Upper lobe of left lung (tissue), 6 donors: ENCODE measurements around the gene SCYGR2. TPM values are rescaled to one million over a fixed set of nuclear protein-coding genes. Genes with fewer than 3 reads are reported as not detected.

Experiments
- ATAC-seq, 2 donors: fragments of 200-7000 bp; cut with Tn5 transposase; one replicate each; pipeline ENCODE4 v1.9.1; 2022; ENCODE audit warnings: mild to moderate bottlenecking in 2 of 2, moderate library complexity in 2 of 2; ENCODE audit not compliant: low FRiP score in 2 of 2
- DNase-seq, 2 donors: peaks; one replicate each; pipeline ENCODE4 v3.0.0-alpha.2; 2019 to 2020
- H3K27ac ChIP-seq, 4 donors: fragments of 200-600 bp; sonication (generic); one replicate each; pipeline ENCODE4 v1.5.1; 2016 to 2019
- H3K27me3 ChIP-seq, 4 donors: fragments of 200-600 bp; sonication (generic); one replicate each; pipeline ENCODE4 v1.5.1; 2017 to 2019
- H3K36me3 ChIP-seq, 4 donors: fragments of 200-600 bp; sonication (generic); one replicate each; pipeline ENCODE4 v1.5.1; 2016 to 2019
- H3K4me1 ChIP-seq, 4 donors: fragments of 200-600 bp; sonication (generic); one replicate each; pipeline ENCODE4 v1.5.1; 2018 to 2019
- H3K4me3 ChIP-seq, 4 donors: fragments of 200-600 bp; sonication (generic); one replicate each; pipeline ENCODE4 v1.5.1; 2017 to 2019; ENCODE audit warnings: mild to moderate bottlenecking in 2 of 4, moderate library complexity in 1 of 4
- H3K9me3 ChIP-seq, 4 donors: fragments of 200-600 bp; sonication (generic); one replicate each; pipeline ENCODE4 v1.5.1; 2018 to 2019
- EP300 ChIP-seq, 4 donors: sonication (generic); formaldehyde crosslinking; IDR thresholded peaks; one replicate each; pipeline ENCODE4 v1.5.1; 2017; ENCODE audit warnings: antibody characterized with exemption in 4 of 4, control low read depth in 2 of 4
- POLR2A ChIP-seq, 4 donors: fragments of 450-650 bp; IDR thresholded peaks; one replicate each; pipeline ENCODE4 v1.5.1; 2016 to 2017; ENCODE audit warnings: antibody characterized with exemption in 4 of 4, mild to moderate bottlenecking in 2 of 4
- POLR2AphosphoS5 ChIP-seq, 2 donors: sonication (generic); formaldehyde crosslinking; IDR thresholded peaks; one replicate each; pipeline ENCODE4 v1.5.1; 2017; ENCODE audit warnings: antibody characterized with exemption in 2 of 2
- WGBS, 2 donors: methylation state at CpG; one replicate each; pipeline ENCODE4 v1.1.5; 2017 to 2018; 5-methylcytosine and 5-hydroxymethylcytosine counted together
- total RNA-seq, 6 donors: library from RNA; depleted of rRNA in 4 of 6; stranded (reverse); fragments of >200 nt in 4 of 6; gene quantifications; one replicate each; pipeline versions ENCODE4 v1.1.0 to v1.2.1, GENCODE V29; 2016 to 2021
- TF ChIP-seq, protein P1 (sequence below), 6 experiments: fragments of 450-650 bp in 4 of 6; fragments of 200-600 bp in 2 of 6; sonication (generic) in 2 of 6; IDR thresholded peaks; one replicate each; pipeline ENCODE4 v1.5.1; 2016 to 2019; ENCODE audit warnings: antibody characterized with exemption in 6 of 6
- donor health status: DM: no; HTN: no; CAD: no; lungs with moderate emphysema.
- donor health status: DM: no; HTN: yes; CAD: no; lungs with severe emphysema.

SCYGR2 gene
- total RNA-seq, 6 donors from 2014 or later: not detected

- 84 to 91% methylated on average over 3 of the region's 3 CpGs for WGBS, 2 donors
- no peak overlapping the region for H3K27ac ChIP-seq
- no peaks in the 10 kb centered on the region for H3K27me3 ChIP-seq
- H3K4me3 ChIP-seq: no peak overlapping the region
- H3K4me1 ChIP-seq: no peaks in the 10 kb centered on the region
- DNase-seq (no peak), ATAC-seq (no peak)
- no peaks in the 10 kb centered on the region for H3K9me3 ChIP-seq
- TF ChIP-seq EP300 (IDR thresholded peaks at IDR 0.05): no peak
- TF ChIP-seq, protein P1, sequence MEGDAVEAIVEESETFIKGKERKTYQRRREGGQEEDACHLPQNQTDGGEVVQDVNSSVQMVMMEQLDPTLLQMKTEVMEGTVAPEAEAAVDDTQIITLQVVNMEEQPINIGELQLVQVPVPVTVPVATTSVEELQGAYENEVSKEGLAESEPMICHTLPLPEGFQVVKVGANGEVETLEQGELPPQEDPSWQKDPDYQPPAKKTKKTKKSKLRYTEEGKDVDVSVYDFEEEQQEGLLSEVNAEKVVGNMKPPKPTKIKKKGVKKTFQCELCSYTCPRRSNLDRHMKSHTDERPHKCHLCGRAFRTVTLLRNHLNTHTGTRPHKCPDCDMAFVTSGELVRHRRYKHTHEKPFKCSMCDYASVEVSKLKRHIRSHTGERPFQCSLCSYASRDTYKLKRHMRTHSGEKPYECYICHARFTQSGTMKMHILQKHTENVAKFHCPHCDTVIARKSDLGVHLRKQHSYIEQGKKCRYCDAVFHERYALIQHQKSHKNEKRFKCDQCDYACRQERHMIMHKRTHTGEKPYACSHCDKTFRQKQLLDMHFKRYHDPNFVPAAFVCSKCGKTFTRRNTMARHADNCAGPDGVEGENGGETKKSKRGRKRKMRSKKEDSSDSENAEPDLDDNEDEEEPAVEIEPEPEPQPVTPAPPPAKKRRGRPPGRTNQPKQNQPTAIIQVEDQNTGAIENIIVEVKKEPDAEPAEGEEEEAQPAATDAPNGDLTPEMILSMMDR (IDR thresholded peaks at IDR 0.05): no peak
- TF ChIP-seq POLR2AphosphoS5 (IDR thresholded peaks at IDR 0.05): no peak
- TF ChIP-seq POLR2A (IDR thresholded peaks at IDR 0.05): no peak
- H3K36me3 ChIP-seq: no peaks in the 10 kb centered on the region
Observed at GRCh38 chr2:227630322-227630721, 31.6 kb downstream of the SCYGR2 start.

GRCh38 chr2:227632827-227633226, 34.1 kb downstream of the SCYGR2 start:
- ATAC-seq: no peak
- Histone ChIP-seq H3K4me3 (no peak overlapping the region), H3K27ac (no peak overlapping the region), H3K36me3 (no peaks in the 10 kb centered on the region), H3K27me3 (no peaks in the 10 kb centered on the region), H3K4me1 (no peaks in the 10 kb centered on the region), H3K9me3 (no peaks in the 10 kb centered on the region)
- WGBS, 2 donors: 80 to 85% methylated on average over 6 of the region's 6 CpGs
- TF ChIP-seq POLR2AphosphoS5 (IDR thresholded peaks at IDR 0.05): no peak
- TF ChIP-seq, protein P1 (IDR thresholded peaks at IDR 0.05): no peak
- no peak for TF ChIP-seq EP300 (IDR thresholded peaks at IDR 0.05)
- no peak for TF ChIP-seq POLR2A (IDR thresholded peaks at IDR 0.05)
- DNase-seq: no peak

DNA sequence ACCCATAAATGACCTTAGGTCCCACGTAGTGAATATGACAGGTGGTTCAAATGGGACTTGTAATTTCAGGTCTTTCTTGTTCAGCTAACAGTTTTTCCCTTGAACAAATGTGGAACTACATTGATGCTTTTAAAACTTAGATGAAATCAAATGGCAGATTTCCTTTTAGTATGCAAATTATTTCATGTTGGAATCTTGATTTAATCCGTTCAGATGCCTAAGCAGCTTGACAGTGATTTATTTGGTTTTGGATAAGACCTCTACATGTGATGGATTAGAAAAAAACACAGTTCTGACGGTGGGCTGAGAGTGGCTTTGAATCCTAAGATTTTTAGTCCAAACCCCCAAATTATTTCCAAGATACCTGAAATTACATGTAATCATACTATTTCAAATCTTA, 35.5 kb downstream of the SCYGR2 start:
- Histone ChIP-seq H3K4me1 (no peaks in the 10 kb centered on the region), H3K36me3 (no peaks in the 10 kb centered on the region), H3K27me3 (no peaks in the 10 kb centered on the region), H3K27ac (no peak overlapping the region), H3K9me3 (no peaks in the 10 kb centered on the region), H3K4me3 (no peak overlapping the region)
- TF ChIP-seq EP300 (IDR thresholded peaks at IDR 0.05): no peak
- TF ChIP-seq, protein P1 (IDR thresholded peaks at IDR 0.05): no peak
- no peak for TF ChIP-seq POLR2A (IDR thresholded peaks at IDR 0.05)
- no peak for TF ChIP-seq POLR2AphosphoS5 (IDR thresholded peaks at IDR 0.05)
- DNase-seq: no peak
- WGBS, 2 donors: 68 to 69% methylated on average over 3 of the region's 3 CpGs
- ATAC-seq: no peak

DNA sequence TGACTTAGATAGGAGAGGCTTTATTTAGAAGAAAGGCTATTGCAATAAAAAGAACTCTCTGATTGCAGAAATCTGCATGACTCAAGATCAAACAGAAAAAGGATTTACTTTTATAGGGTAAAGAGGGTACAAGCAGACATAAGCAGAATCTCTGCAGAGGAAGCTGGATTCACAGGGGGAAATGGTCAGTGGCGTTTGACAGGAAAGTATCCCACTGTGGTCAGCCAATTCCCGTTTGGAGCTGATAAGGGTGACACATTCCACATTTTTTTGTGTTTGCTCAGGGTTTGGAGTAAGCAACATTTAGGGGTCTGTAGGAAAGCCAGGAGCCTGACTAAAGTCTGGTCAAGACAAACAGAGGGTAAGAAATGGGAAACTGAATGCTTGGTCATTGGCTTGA, 44.0 kb downstream of the SCYGR2 start:
- ATAC-seq (no peak), DNase-seq (no peak)
- no peak overlapping the region for H3K4me3 ChIP-seq
- H3K36me3 ChIP-seq: no peaks in the 10 kb centered on the region
- H3K9me3 ChIP-seq: no peaks in the 10 kb centered on the region
- no peaks in the 10 kb centered on the region for H3K4me1 ChIP-seq
- TF ChIP-seq, protein P1 (IDR thresholded peaks at IDR 0.05): no peak
- TF ChIP-seq POLR2AphosphoS5 (IDR thresholded peaks at IDR 0.05) (no peak), EP300 (IDR thresholded peaks at IDR 0.05) (no peak), POLR2A (IDR thresholded peaks at IDR 0.05) (no peak)
- WGBS, 2 donors: 37 to 46% methylated on average over 2 of the region's 2 CpGs
- no peaks in the 10 kb centered on the region for H3K27me3 ChIP-seq
- no peak overlapping the region for H3K27ac ChIP-seq

- no peak for DNase-seq
- no peaks in the 10 kb centered on the region for H3K27me3 ChIP-seq
- ATAC-seq: no peak
- no peak overlapping the region for H3K4me3 ChIP-seq
- TF ChIP-seq, protein P1 (IDR thresholded peaks at IDR 0.05): no peak
- TF ChIP-seq POLR2AphosphoS5 (IDR thresholded peaks at IDR 0.05) (no peak), EP300 (IDR thresholded peaks at IDR 0.05) (no peak), POLR2A (IDR thresholded peaks at IDR 0.05) (no peak)
- no peak overlapping the region for H3K27ac ChIP-seq
- H3K36me3 ChIP-seq: no peaks in the 10 kb centered on the region
- WGBS, 2 donors: 69 to 79% methylated on average over 5 of the region's 5 CpGs
- H3K4me1 ChIP-seq: no peaks in the 10 kb centered on the region
- no peaks in the 10 kb centered on the region for H3K9me3 ChIP-seq
Observed at GRCh38 chr2:227643990-227644551, 45.4 kb downstream of the SCYGR2 start.
